ENCODE data around the gene LTBP1. TPM values are rescaled to one million over a fixed set of nuclear protein-coding genes. Genes with fewer than 3 reads are reported as not detected.

Gene LTBP1
- total and polyA plus RNA-seq, 2 donors (not counting 1 experiment from before 2014, with no cell fraction given) = 0.69 TPM; not detected in 1

GRCh38 chr2:33307659-33308270, 361.0 kb downstream of the LTBP1 start:
- H3K79me2 ChIP-seq (ENCODE audit: control insufficient read depth, insufficient read depth, low read length) = no peaks in the 10 kb centered on the region
- Mint-ChIP-seq H3K27me3 (peaks cover 8% of the 10 kb centered on the region), H3K9me3 (ENCODE audit: insufficient read depth) (no peaks in the 10 kb centered on the region), H3K27ac (no peak overlapping the region), H3K4me3 (no peak overlapping the region), H3K4me1 (no peaks in the 10 kb centered on the region)
- no peak overlapping the region for H3K27ac ChIP-seq (ENCODE audit: low read length in 2 of 2)
- H3K36me3 ChIP-seq (replicated peaks in 1 of 2; ENCODE audit: control extremely low read depth in 1 of 2, control insufficient read depth in 1 of 2, extremely low read depth in 1 of 2, insufficient read depth in 2 of 2, low read length in 1 of 2) = no peaks in the 10 kb centered on the region
- ATAC-seq (ENCODE audit: low read depth) (no peak), DNase-seq (no peak)
- H3K4me2 ChIP-seq (replicated peaks; ENCODE audit: low read depth, low read length, poor library complexity, severe bottlenecking) = no peak overlapping the region
- no peak overlapping the region for H2AFZ ChIP-seq (ENCODE audit: insufficient read depth, low read depth, low read length, poor library complexity, severe bottlenecking)
- 100% methylated on average over 2 of the region's 9 CpGs for WGBS (ENCODE audit: insufficient coverage)
- no peaks in the 10 kb centered on the region for H4K20me1 ChIP-seq (ENCODE audit: control insufficient read depth, insufficient read depth, low read length, poor library complexity, severe bottlenecking)
- no peak overlapping the region for H3K4me3 ChIP-seq (ENCODE audit: control extremely low read depth in 1 of 5, extremely low read depth in 1 of 5, insufficient read depth in 1 of 5, low read depth in 2 of 5, low read length in 4 of 5)
- ChIA-PET CTCF (no interaction called here), POLR2A (no interaction called here)
- H3K27me3 ChIP-seq (replicated peaks in 1 of 4; ENCODE audit: control extremely low read depth in 1 of 4, control insufficient read depth in 3 of 4, insufficient read depth in 4 of 4, low read length in 3 of 4) = no peaks in the 10 kb centered on the region
- H3K4me1 ChIP-seq (ENCODE audit: control insufficient read depth in 2 of 2, insufficient read depth in 2 of 2, low read length in 2 of 2) = no peaks in the 10 kb centered on the region
- intact Hi-C loops (cut with micrococcal nuclease) = no loop called here
- H3K9ac ChIP-seq (ENCODE audit: low read length) = no peak overlapping the region
- no peaks in the 10 kb centered on the region for H3K9me3 ChIP-seq (ENCODE audit: control extremely low read depth in 1 of 3, control insufficient read depth in 2 of 3, insufficient read depth in 1 of 3, low read length in 2 of 3)
- TF ChIP-seq CTCF (IDR thresholded peaks at IDR 0.05) = no peak
- TF ChIP-seq EZH2 (IDR thresholded peaks at IDR 0.05; ENCODE audit: borderline replicate concordance, insufficient read depth, low read depth, low read length, poor library complexity, severe bottlenecking) = no peak

GRCh38 chr2:33312355-33312754, 365.6 kb downstream of the LTBP1 start:
- DNase-seq = no peak
- Histone ChIP-seq H3K79me2 (ENCODE audit: control insufficient read depth, insufficient read depth, low read length) (no peaks in the 10 kb centered on the region), H3K9me3 (ENCODE audit: control extremely low read depth in 1 of 3, control insufficient read depth in 2 of 3, insufficient read depth in 1 of 3, low read length in 2 of 3) (peaks cover 0 to 3% (median 0%) of the 10 kb centered on the region in 3 donors), H3K9ac (ENCODE audit: low read length) (no peak overlapping the region), H2AFZ (ENCODE audit: insufficient read depth, low read depth, low read length, poor library complexity, severe bottlenecking) (no peak overlapping the region), H3K36me3 (replicated peaks in 1 of 2; ENCODE audit: control extremely low read depth in 1 of 2, control insufficient read depth in 1 of 2, extremely low read depth in 1 of 2, insufficient read depth in 2 of 2, low read length in 1 of 2) (no peaks in the 10 kb centered on the region), H3K4me2 (replicated peaks; ENCODE audit: low read depth, low read length, poor library complexity, severe bottlenecking) (no peak overlapping the region), H3K27me3 (replicated peaks in 1 of 4; ENCODE audit: control extremely low read depth in 1 of 4, control insufficient read depth in 3 of 4, insufficient read depth in 4 of 4, low read length in 3 of 4) (peaks cover 0 to 3% (median 0%) of the 10 kb centered on the region in 4 experiments), H3K4me1 (ENCODE audit: control insufficient read depth in 2 of 2, insufficient read depth in 2 of 2, low read length in 2 of 2) (no peaks in the 10 kb centered on the region), H4K20me1 (ENCODE audit: control insufficient read depth, insufficient read depth, low read length, poor library complexity, severe bottlenecking) (no peaks in the 10 kb centered on the region), H3K27ac (ENCODE audit: low read length in 2 of 2) (no peak overlapping the region), H3K4me3 (ENCODE audit: control extremely low read depth in 1 of 5, extremely low read depth in 1 of 5, insufficient read depth in 1 of 5, low read depth in 2 of 5, low read length in 4 of 5) (no peak overlapping the region)
- 100% methylated on average over 2 of the region's 4 CpGs for WGBS (ENCODE audit: insufficient coverage)
- ChIA-PET CTCF (no interaction called here), POLR2A (no interaction called here)
- no peak overlapping the region for H3K4me3 Mint-ChIP-seq
- intact Hi-C loops (cut with micrococcal nuclease) = no loop called here
- no peaks in the 10 kb centered on the region for H3K4me1 Mint-ChIP-seq
- H3K9me3 Mint-ChIP-seq (ENCODE audit: insufficient read depth) = no peaks in the 10 kb centered on the region
- ATAC-seq (ENCODE audit: low read depth) = no peak
- TF ChIP-seq CTCF (IDR thresholded peaks at IDR 0.05) (no peak), EZH2 (IDR thresholded peaks at IDR 0.05; ENCODE audit: borderline replicate concordance, insufficient read depth, low read depth, low read length, poor library complexity, severe bottlenecking) (no peak)
- no peak overlapping the region for H3K27ac Mint-ChIP-seq
- H3K27me3 Mint-ChIP-seq = peaks cover 12% of the 10 kb centered on the region
